Fibroblast of skin of back (primary cell): ENCODE results near the gene ELFN2.

ENCODE experiments used
- DNase-seq: peaks from one replicate; pipeline ENCODE4 v3.0.0-alpha.2; 2013

Gene ELFN2

GRCh38 chr22:37427711-37428635 lies 694 bp upstream of the ELFN2 start:
- DNase-seq: no peak

- no peak for DNase-seq
These were observed 559 bp downstream of the ELFN2 start for GRCh38 chr22:37426706-37427134.

- DNase-seq: no peak
These were observed 1.2 kb downstream of the ELFN2 start for GRCh38 chr22:37425800-37426705.

GRCh38 chr22:37425369-37425768 lies 1.9 kb downstream of the ELFN2 start:
- no peak for DNase-seq

- DNase-seq: no peak
These were observed 4.0 kb downstream of the ELFN2 start for GRCh38 chr22:37423283-37423682.

- no peak for DNase-seq
These were observed 5.8 kb downstream of the ELFN2 start for GRCh38 chr22:37421468-37421877.

- no peak for DNase-seq
These were observed 6.4 kb downstream of the ELFN2 start for GRCh38 chr22:37420686-37421467.

GRCh38 chr22:37419969-37420685 lies 7.2 kb downstream of the ELFN2 start:
- no peak for DNase-seq

GRCh38 chr22:37419370-37419968 lies 7.8 kb downstream of the ELFN2 start:
- no peak for DNase-seq

GRCh38 chr22:37418627-37419369 lies 8.5 kb downstream of the ELFN2 start:
- DNase-seq: no peak

GRCh38 chr22:37417677-37418348 lies 9.5 kb downstream of the ELFN2 start:
- DNase-seq: no peak

GRCh38 chr22:37417264-37417663 lies 10.0 kb downstream of the ELFN2 start:
- DNase-seq: no peak

GRCh38 chr22:37416827-37417226 lies 10.5 kb downstream of the ELFN2 start:
- no peak for DNase-seq

GRCh38 chr22:37416389-37416788 lies 10.9 kb downstream of the ELFN2 start:
- DNase-seq: no peak

- DNase-seq: no peak
These were observed 12.1 kb downstream of the ELFN2 start for GRCh38 chr22:37415210-37415609.

GRCh38 chr22:37414288-37414687 lies 13.0 kb downstream of the ELFN2 start:
- DNase-seq: no peak

- no peak for DNase-seq
These were observed 13.7 kb downstream of the ELFN2 start for GRCh38 chr22:37413546-37413945.

GRCh38 chr22:37412495-37413250 lies 14.6 kb downstream of the ELFN2 start:
- DNase-seq: no peak

GRCh38 chr22:37411655-37412054 lies 15.6 kb downstream of the ELFN2 start:
- no peak for DNase-seq
